Osteocyte (in vitro differentiated cells): Measurements from ENCODE around the gene NME4. TPM values are rescaled to one million over a fixed set of nuclear protein-coding genes. Genes with fewer than 3 reads are reported as not detected.
"Not testable (repeated sequence)": the region's sequence is repeated elsewhere in the genome, so short reads cannot be mapped to it uniquely, and the experiment has no call there.

Source experiments
- DNase-seq: peaks from one replicate; pipeline ENCODE4 v3.0.0; 2021; ENCODE audit warnings: mixed read lengths; ENCODE audit not compliant: unreplicated experiment; ENCODE audit errors: extremely low spot score
- H3K27ac Mint-ChIP-seq: one replicate; pipeline ENCODE4 v1.8.0; 2021; ENCODE audit warnings: mild to moderate bottlenecking, mixed read lengths; ENCODE audit not compliant: unreplicated experiment
- H3K27me3 Mint-ChIP-seq: one replicate; pipeline ENCODE4 v1.8.0; 2021; ENCODE audit warnings: mixed read lengths; ENCODE audit not compliant: unreplicated experiment
- H3K36me3 Mint-ChIP-seq: one replicate; pipeline ENCODE4 v1.8.0; 2021; ENCODE audit warnings: mixed read lengths; ENCODE audit not compliant: unreplicated experiment
- H3K4me1 Mint-ChIP-seq: one replicate; pipeline ENCODE4 v1.8.0; 2021; ENCODE audit warnings: mixed read lengths; ENCODE audit not compliant: unreplicated experiment
- H3K4me3 Mint-ChIP-seq: one replicate; pipeline ENCODE4 v1.8.0; 2021; ENCODE audit warnings: mild to moderate bottlenecking, moderate library complexity, mixed read lengths; ENCODE audit not compliant: unreplicated experiment
- H3K9me3 Mint-ChIP-seq: one replicate; pipeline ENCODE4 v1.8.0; 2021; ENCODE audit warnings: mixed read lengths; ENCODE audit not compliant: unreplicated experiment
- total RNA-seq: library from RNA; stranded (reverse); gene quantifications from 2 replicates; pipeline ENCODE4 v1.2.1, GENCODE V29; 2021
- TF ChIP-seq, protein P1 (sequence below): fragments of 200-600 bp; sonication (generic); IDR thresholded peaks from 2 replicates; pipeline ENCODE4 v1.5.0; 2021; ENCODE audit warnings: antibody characterized with exemption, mild to moderate bottlenecking, moderate library complexity

Gene NME4
- total RNA-seq, 1 donor from 2014 or later: 148 TPM

GRCh38 chr16:360698-361336 lies 36.2 kb upstream of the NME4 start:
- no peaks in the 10 kb centered on the region for H3K27me3 Mint-ChIP-seq
- no peak for DNase-seq
- peaks cover 4% of the 10 kb centered on the region for H3K4me1 Mint-ChIP-seq
- no peak overlapping the region for H3K4me3 Mint-ChIP-seq
- H3K36me3 Mint-ChIP-seq: no peaks in the 10 kb centered on the region
- TF ChIP-seq, protein P1, sequence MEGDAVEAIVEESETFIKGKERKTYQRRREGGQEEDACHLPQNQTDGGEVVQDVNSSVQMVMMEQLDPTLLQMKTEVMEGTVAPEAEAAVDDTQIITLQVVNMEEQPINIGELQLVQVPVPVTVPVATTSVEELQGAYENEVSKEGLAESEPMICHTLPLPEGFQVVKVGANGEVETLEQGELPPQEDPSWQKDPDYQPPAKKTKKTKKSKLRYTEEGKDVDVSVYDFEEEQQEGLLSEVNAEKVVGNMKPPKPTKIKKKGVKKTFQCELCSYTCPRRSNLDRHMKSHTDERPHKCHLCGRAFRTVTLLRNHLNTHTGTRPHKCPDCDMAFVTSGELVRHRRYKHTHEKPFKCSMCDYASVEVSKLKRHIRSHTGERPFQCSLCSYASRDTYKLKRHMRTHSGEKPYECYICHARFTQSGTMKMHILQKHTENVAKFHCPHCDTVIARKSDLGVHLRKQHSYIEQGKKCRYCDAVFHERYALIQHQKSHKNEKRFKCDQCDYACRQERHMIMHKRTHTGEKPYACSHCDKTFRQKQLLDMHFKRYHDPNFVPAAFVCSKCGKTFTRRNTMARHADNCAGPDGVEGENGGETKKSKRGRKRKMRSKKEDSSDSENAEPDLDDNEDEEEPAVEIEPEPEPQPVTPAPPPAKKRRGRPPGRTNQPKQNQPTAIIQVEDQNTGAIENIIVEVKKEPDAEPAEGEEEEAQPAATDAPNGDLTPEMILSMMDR: no peak
- H3K27ac Mint-ChIP-seq: no peak overlapping the region
- no peaks in the 10 kb centered on the region for H3K9me3 Mint-ChIP-seq

GRCh38 chr16:361341-361871 lies 35.6 kb upstream of the NME4 start:
- TF ChIP-seq, protein P1: no peak
- Mint-ChIP-seq H3K36me3 (no peaks in the 10 kb centered on the region), H3K4me3 (no peak overlapping the region), H3K27ac (no peak overlapping the region), H3K9me3 (no peaks in the 10 kb centered on the region), H3K27me3 (no peaks in the 10 kb centered on the region), H3K4me1 (peaks cover 4% of the 10 kb centered on the region)
- no peak for DNase-seq

- H3K27me3 Mint-ChIP-seq: no peaks in the 10 kb centered on the region
- TF ChIP-seq, protein P1: peak; percentile 55
- no peak for DNase-seq
- peaks cover 3% of the 10 kb centered on the region for H3K36me3 Mint-ChIP-seq
- no peak overlapping the region for H3K27ac Mint-ChIP-seq
- H3K4me1 Mint-ChIP-seq: peaks cover 4% of the 10 kb centered on the region
- H3K4me3 Mint-ChIP-seq: no peak overlapping the region
- H3K9me3 Mint-ChIP-seq: no peaks in the 10 kb centered on the region
Observed at GRCh38 chr16:361872-362701, 34.9 kb upstream of the NME4 start.

DNA sequence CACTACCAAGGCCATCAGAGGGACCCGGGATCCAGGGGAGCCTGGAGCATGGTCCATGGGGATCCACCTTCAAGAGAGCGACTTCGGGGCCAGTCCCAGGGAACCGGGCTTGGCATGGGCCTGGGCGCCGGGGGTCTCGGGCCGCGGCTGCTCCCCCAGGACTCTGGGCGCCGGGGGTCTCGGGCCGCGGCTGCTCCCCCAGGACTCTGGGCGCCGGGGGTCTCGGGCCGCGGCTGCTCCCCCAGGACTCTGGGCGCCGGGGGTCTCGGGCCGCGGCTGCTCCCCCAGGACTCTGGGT lies 34.3 kb upstream of the NME4 start:
- DNase-seq, H3K9me3 Mint-ChIP-seq, H3K36me3 Mint-ChIP-seq, H3K4me1 Mint-ChIP-seq, H3K27me3 Mint-ChIP-seq, H3K4me3 Mint-ChIP-seq, H3K27ac Mint-ChIP-seq: not testable (repeated sequence)

GRCh38 chr16:363110-363765 lies 33.8 kb upstream of the NME4 start:
- DNase-seq: no peak
- no peak overlapping the region for H3K4me3 Mint-ChIP-seq
- H3K9me3 Mint-ChIP-seq: no peaks in the 10 kb centered on the region

More at GRCh38 chr16:363110-363765, 33.8 kb upstream of the NME4 start:
- no peaks in the 10 kb centered on the region for H3K27me3 Mint-ChIP-seq
- H3K36me3 Mint-ChIP-seq: peaks cover 6% of the 10 kb centered on the region
- TF ChIP-seq, protein P1: no peak
- peaks cover 4% of the 10 kb centered on the region for H3K4me1 Mint-ChIP-seq
- H3K27ac Mint-ChIP-seq: no peak overlapping the region
